Stomach (tissue), 4 donors: ENCODE measurements around the gene KCNQ1.

Experiments used
- CTCF ChIP-seq, 7 experiments: fragments of 450-650 bp in 4 of 7; fragments of 200-600 bp in 3 of 7; sonication (generic) in 3 of 7; IDR thresholded peaks; one replicate each; pipeline ENCODE4 v1.5.1; 2016 to 2019; ENCODE audit warnings: antibody characterized with exemption in 7 of 7, control low read depth in 2 of 7, mild to moderate bottlenecking in 1 of 7
- EP300 ChIP-seq: sonication (generic); formaldehyde crosslinking; IDR thresholded peaks from one replicate; pipeline ENCODE4 v1.6.1; 2017; ENCODE audit warnings: antibody characterized with exemption
- POLR2A ChIP-seq, 4 donors: fragments of 450-650 bp; IDR thresholded peaks; one replicate each; pipeline ENCODE4 v1.6.1; 2016; ENCODE audit warnings: antibody characterized with exemption in 4 of 4, control low read depth in 2 of 4, mild to moderate bottlenecking in 1 of 4, moderate library complexity in 1 of 4

GRCh38 chr11:2688381-2689231, 243.8 kb downstream of the KCNQ1 start:
- no peak for TF ChIP-seq POLR2A (IDR thresholded peaks at IDR 0.05)
- TF ChIP-seq CTCF (IDR thresholded peaks at IDR 0.05): no peak
- TF ChIP-seq EP300: no peak
